ENCODE measurements around the gene CGN.
A peak's percentile ranks its signal among the peaks of the same experiment; 100 is the strongest.

The CGN gene

DNA sequence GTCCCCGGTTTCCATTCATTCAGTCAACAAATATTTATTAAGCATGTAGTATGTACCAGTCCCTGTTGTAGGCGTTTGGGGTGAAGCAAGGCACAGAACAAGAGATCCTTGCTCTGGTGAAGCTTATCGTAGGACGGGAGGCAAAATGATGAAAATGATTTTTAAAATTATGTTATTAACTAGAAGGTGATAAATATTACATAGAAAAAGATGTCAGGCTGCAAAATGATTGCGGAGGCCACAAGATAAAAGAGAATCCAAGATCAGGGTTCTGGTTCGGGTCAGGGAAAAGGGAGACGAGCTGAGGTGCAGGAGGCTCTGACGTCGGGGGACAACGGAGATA is 602 bp upstream of the CGN start:
- no peaks in the 10 kb centered on the region for H3K36me3 ChIP-seq (ENCODE audit: control insufficient read depth in 2 of 2, insufficient read depth in 1 of 2, low read length in 2 of 2)
- POLR2A ChIA-PET, result interaction anchor here (0.6 to 1.9 kb wide), 11 partner anchors 8 to 538 kb away, joined by 3 to 17 read pairs (median 6); partner anchors contain the start of genes POGZ, TDRKH, TUFT1 and VPS72
- H3K9me3 ChIP-seq (ENCODE audit: control insufficient read depth, insufficient read depth, low read depth, low read length), result no peaks in the 10 kb centered on the region
- peak overlapping the region; percentile 59; the same call in 1 of the 2 replicates for H3K27ac ChIP-seq (ENCODE audit: extremely low read depth, low read depth, low read length)
- CTCF ChIA-PET, result interaction anchor here (0.6 to 1.1 kb wide), 3 partner anchors 46 to 292 kb away, joined by 4 read pairs; no protein-coding TSS in a partner anchor
- TF ChIP-seq ZNF664 (tag by site-specific recombination; IDR thresholded peaks at IDR 0.05) (peak; percentile 77), ZNF501 (tag by site-specific recombination; IDR thresholded peaks at IDR 0.05) (no peak), ZNF416 (tag by site-specific recombination; IDR thresholded peaks at IDR 0.05) (no peak), ZNF521 (tag by site-specific recombination; IDR thresholded peaks at IDR 0.05) (no peak), ZXDB (tag by site-specific recombination; IDR thresholded peaks at IDR 0.05) (no peak), ZNF777 (tag by site-specific recombination; IDR thresholded peaks at IDR 0.05; ENCODE audit: borderline replicate concordance) (0 out of 2 replicates have a peak, but pooled peaks have one; percentile 58), ZNF701 (tag by site-specific recombination; IDR thresholded peaks at IDR 0.05) (no peak), ZNF596 (tag by site-specific recombination; IDR thresholded peaks at IDR 0.05) (no peak)
- TF ChIP-seq, protein P1, sequence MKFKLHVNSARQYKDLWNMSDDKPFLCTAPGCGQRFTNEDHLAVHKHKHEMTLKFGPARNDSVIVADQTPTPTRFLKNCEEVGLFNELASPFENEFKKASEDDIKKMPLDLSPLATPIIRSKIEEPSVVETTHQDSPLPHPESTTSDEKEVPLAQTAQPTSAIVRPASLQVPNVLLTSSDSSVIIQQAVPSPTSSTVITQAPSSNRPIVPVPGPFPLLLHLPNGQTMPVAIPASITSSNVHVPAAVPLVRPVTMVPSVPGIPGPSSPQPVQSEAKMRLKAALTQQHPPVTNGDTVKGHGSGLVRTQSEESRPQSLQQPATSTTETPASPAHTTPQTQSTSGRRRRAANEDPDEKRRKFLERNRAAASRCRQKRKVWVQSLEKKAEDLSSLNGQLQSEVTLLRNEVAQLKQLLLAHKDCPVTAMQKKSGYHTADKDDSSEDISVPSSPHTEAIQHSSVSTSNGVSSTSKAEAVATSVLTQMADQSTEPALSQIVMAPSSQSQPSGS (tag by site-specific recombination; IDR thresholded peaks at IDR 0.05; ENCODE audit: low read depth), result no peak
- peak overlapping the region; percentile 64 for H3K4me3 ChIP-seq (ENCODE audit: low read depth, low read length)
- peaks cover 16% of the 10 kb centered on the region for H3K4me1 ChIP-seq (ENCODE audit: control insufficient read depth, insufficient read depth, low read length)

DNA sequence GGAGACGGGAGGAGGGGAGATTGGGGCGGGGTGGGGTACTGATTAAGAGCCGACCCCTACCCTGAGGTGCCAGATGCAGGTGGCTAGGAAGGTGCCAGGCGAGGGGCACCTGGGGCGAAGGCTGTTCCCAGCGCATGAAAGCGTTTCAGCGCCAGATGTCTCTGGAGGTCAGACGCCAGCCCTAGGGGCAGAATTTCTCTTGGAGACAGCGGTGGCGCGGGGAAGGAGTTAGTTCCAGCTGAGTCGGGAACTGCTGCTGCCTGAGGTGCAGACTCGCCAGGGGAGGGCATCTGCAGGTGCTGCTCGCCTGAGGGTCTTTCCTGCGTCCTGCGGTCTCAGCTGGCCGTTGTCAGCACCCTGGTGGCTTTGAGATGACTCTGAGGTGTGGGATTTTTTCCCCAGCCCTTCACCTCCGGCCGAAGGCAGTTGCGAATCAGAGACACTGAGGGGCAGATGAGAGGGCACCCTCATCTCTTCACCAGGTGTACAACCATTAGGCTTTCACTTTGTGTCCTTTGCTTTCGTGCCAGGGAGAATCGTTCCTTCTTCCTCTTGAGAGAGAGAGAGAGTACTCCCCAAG is 539 bp downstream of the CGN start:
- Histone ChIP-seq H3K36me3 (ENCODE audit: control insufficient read depth in 2 of 2, insufficient read depth in 1 of 2, low read length in 2 of 2) (no peaks in the 10 kb centered on the region), H3K27ac (ENCODE audit: extremely low read depth, low read depth, low read length) (peak overlapping the region; percentile 75; the same call in 1 of the 2 replicates), H3K4me1 (ENCODE audit: control insufficient read depth, insufficient read depth, low read length) (peaks cover 16% of the 10 kb centered on the region), H3K4me3 (ENCODE audit: low read depth, low read length) (peak overlapping the region; percentile 64), H3K9me3 (ENCODE audit: control insufficient read depth, insufficient read depth, low read depth, low read length) (no peaks in the 10 kb centered on the region)
- POLR2A ChIA-PET, result interaction anchor here (0.6 to 1.9 kb wide), 14 partner anchors 9 to 325 kb away, joined by 3 to 17 read pairs (median 5); partner anchors contain the start of genes MRPL9, POGZ, TUFT1 and VPS72
- CTCF ChIA-PET, result interaction anchor here (0.6 to 1.6 kb wide), 4 partner anchors 24 to 902 kb away, joined by 3 to 4 read pairs (median 3); partner anchors contain the start of gene CRNN
- TF ChIP-seq ZNF624 (tag by site-specific recombination; IDR thresholded peaks at IDR 0.05) (no peak), ZNF549 (tag by site-specific recombination; IDR thresholded peaks at IDR 0.05) (no peak), ZNF529 (tag by site-specific recombination; IDR thresholded peaks at IDR 0.05; ENCODE audit: insufficient replicate concordance) (no peak), ZFP3 (tag by site-specific recombination; IDR thresholded peaks at IDR 0.05; ENCODE audit: low read depth) (no peak), ZNF433 (tag by site-specific recombination; IDR thresholded peaks at IDR 0.05; ENCODE audit: low read depth) (no peak), ZIC2 (tag by site-specific recombination; IDR thresholded peaks at IDR 0.05) (peak; percentile 97), ZFP37 (tag by site-specific recombination; IDR thresholded peaks at IDR 0.05) (0 out of 2 replicates have a peak, but pooled peaks have one; percentile 31), ZXDB (tag by site-specific recombination; IDR thresholded peaks at IDR 0.05) (no peak), ZNF558 (tag by site-specific recombination; IDR thresholded peaks at IDR 0.05) (no peak), ZNF792 (tag by site-specific recombination; IDR thresholded peaks at IDR 0.05) (no peak), HOXC10 (CRISPR knock-in tag; IDR thresholded peaks at IDR 0.05) (no peak), ZNF184 (tag by site-specific recombination; IDR thresholded peaks at IDR 0.05) (no peak), ZNF274 (IDR thresholded peaks at IDR 0.05; ENCODE audit: low read length) (no peak), ZNF274 (tag by site-specific recombination; IDR thresholded peaks at IDR 0.05; ENCODE audit: borderline replicate concordance) (no peak), ZNF521 (tag by site-specific recombination; IDR thresholded peaks at IDR 0.05) (no peak)
- TF ChIP-seq, protein P2, sequence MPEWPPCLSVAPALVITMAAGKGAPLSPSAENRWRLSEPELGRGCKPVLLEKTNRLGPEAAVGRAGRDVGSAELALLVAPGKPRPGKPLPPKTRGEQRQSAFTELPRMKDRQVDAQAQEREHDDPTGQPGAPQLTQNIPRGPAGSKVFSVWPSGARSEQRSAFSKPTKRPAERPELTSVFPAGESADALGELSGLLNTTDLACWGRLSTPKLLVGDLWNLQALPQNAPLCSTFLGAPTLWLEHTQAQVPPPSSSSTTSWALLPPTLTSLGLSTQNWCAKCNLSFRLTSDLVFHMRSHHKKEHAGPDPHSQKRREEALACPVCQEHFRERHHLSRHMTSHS (tag by site-specific recombination; IDR thresholded peaks at IDR 0.05), result no peak
- TF ChIP-seq, protein P3, sequence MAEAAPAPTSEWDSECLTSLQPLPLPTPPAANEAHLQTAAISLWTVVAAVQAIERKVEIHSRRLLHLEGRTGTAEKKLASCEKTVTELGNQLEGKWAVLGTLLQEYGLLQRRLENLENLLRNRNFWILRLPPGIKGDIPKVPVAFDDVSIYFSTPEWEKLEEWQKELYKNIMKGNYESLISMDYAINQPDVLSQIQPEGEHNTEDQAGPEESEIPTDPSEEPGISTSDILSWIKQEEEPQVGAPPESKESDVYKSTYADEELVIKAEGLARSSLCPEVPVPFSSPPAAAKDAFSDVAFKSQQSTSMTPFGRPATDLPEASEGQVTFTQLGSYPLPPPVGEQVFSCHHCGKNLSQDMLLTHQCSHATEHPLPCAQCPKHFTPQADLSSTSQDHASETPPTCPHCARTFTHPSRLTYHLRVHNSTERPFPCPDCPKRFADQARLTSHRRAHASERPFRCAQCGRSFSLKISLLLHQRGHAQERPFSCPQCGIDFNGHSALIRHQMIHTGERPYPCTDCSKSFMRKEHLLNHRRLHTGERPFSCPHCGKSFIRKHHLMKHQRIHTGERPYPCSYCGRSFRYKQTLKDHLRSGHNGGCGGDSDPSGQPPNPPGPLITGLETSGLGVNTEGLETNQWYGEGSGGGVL (tag by site-specific recombination; IDR thresholded peaks at IDR 0.05), result no peak
- TF ChIP-seq, protein P4, sequence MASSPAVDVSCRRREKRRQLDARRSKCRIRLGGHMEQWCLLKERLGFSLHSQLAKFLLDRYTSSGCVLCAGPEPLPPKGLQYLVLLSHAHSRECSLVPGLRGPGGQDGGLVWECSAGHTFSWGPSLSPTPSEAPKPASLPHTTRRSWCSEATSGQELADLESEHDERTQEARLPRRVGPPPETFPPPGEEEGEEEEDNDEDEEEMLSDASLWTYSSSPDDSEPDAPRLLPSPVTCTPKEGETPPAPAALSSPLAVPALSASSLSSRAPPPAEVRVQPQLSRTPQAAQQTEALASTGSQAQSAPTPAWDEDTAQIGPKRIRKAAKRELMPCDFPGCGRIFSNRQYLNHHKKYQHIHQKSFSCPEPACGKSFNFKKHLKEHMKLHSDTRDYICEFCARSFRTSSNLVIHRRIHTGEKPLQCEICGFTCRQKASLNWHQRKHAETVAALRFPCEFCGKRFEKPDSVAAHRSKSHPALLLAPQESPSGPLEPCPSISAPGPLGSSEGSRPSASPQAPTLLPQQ (tag by site-specific recombination; IDR thresholded peaks at IDR 0.05), result peak; percentile 4; the same call in 1 of the 2 replicates
- TF ChIP-seq, protein P5, sequence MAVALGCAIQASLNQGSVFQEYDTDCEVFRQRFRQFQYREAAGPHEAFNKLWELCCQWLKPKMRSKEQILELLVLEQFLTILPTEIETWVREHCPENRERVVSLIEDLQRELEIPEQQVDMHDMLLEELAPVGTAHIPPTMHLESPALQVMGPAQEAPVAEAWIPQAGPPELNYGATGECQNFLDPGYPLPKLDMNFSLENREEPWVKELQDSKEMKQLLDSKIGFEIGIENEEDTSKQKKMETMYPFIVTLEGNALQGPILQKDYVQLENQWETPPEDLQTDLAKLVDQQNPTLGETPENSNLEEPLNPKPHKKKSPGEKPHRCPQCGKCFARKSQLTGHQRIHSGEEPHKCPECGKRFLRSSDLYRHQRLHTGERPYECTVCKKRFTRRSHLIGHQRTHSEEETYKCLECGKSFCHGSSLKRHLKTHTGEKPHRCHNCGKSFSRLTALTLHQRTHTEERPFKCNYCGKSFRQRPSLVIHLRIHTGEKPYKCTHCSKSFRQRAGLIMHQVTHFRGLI (tag by site-specific recombination; IDR thresholded peaks at IDR 0.05), result peak; percentile 1; the same call in 1 of the 2 replicates

Data from HEK293 (cell line).